ENCODE measurements around the gene TNFRSF8. TPM values are rescaled to one million over a fixed set of nuclear protein-coding genes. Genes with fewer than 3 reads are reported as not detected.
"Not testable (repeated sequence)": the region's sequence is repeated elsewhere in the genome, so short reads cannot be mapped to it uniquely, and the experiment has no call there.

TNFRSF8 gene
- total RNA-seq, 1 experiment from 2014 or later, result 0.13 TPM

DNA sequence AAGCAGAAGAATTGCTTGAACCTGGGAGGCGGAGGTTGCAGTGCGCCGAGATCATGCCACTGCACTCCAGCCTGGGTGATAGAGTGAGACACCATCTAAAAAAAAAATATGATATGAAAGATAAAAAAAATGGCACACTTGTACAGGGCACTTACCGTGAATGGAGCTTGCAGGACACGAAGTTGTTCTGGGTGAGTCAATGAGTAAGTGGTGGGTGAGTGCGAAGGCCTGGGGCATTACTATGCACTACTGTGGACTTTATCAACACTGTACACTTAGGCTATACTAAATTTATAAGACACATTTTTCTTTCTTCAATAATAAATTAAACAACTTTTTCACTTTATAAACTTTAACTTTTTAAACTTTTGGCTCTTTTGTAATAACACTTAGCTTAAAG lies 37.0 kb downstream of the TNFRSF8 start:
- no peaks in the 10 kb centered on the region for H3K36me3 ChIP-seq (ENCODE audit: control insufficient read depth, insufficient read depth, low read length)
- H3K4me3 ChIP-seq (ENCODE audit: low read depth in 2 of 2, low read length in 2 of 2), result no peak overlapping the region
- ChIA-PET POLR2A (no interaction called here), CTCF (no interaction called here)
- TF ChIP-seq, protein P1, sequence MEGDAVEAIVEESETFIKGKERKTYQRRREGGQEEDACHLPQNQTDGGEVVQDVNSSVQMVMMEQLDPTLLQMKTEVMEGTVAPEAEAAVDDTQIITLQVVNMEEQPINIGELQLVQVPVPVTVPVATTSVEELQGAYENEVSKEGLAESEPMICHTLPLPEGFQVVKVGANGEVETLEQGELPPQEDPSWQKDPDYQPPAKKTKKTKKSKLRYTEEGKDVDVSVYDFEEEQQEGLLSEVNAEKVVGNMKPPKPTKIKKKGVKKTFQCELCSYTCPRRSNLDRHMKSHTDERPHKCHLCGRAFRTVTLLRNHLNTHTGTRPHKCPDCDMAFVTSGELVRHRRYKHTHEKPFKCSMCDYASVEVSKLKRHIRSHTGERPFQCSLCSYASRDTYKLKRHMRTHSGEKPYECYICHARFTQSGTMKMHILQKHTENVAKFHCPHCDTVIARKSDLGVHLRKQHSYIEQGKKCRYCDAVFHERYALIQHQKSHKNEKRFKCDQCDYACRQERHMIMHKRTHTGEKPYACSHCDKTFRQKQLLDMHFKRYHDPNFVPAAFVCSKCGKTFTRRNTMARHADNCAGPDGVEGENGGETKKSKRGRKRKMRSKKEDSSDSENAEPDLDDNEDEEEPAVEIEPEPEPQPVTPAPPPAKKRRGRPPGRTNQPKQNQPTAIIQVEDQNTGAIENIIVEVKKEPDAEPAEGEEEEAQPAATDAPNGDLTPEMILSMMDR (IDR thresholded peaks at IDR 0.05), result no peak
- no peak for TF ChIP-seq TCF7L2 (IDR thresholded peaks at IDR 0.05; ENCODE audit: low read depth, low read length)
- no peak for TF ChIP-seq POLR2AphosphoS5 (IDR thresholded peaks at IDR 0.05; ENCODE audit: low read depth, low read length)
- TF ChIP-seq, protein P2, sequence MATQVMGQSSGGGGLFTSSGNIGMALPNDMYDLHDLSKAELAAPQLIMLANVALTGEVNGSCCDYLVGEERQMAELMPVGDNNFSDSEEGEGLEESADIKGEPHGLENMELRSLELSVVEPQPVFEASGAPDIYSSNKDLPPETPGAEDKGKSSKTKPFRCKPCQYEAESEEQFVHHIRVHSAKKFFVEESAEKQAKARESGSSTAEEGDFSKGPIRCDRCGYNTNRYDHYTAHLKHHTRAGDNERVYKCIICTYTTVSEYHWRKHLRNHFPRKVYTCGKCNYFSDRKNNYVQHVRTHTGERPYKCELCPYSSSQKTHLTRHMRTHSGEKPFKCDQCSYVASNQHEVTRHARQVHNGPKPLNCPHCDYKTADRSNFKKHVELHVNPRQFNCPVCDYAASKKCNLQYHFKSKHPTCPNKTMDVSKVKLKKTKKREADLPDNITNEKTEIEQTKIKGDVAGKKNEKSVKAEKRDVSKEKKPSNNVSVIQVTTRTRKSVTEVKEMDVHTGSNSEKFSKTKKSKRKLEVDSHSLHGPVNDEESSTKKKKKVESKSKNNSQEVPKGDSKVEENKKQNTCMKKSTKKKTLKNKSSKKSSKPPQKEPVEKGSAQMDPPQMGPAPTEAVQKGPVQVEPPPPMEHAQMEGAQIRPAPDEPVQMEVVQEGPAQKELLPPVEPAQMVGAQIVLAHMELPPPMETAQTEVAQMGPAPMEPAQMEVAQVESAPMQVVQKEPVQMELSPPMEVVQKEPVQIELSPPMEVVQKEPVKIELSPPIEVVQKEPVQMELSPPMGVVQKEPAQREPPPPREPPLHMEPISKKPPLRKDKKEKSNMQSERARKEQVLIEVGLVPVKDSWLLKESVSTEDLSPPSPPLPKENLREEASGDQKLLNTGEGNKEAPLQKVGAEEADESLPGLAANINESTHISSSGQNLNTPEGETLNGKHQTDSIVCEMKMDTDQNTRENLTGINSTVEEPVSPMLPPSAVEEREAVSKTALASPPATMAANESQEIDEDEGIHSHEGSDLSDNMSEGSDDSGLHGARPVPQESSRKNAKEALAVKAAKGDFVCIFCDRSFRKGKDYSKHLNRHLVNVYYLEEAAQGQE (IDR thresholded peaks at IDR 0.05; ENCODE audit: insufficient read depth in 1 of 2, low read depth in 2 of 2, low read length in 1 of 2), result no peak
- no peak for TF ChIP-seq SIN3A (IDR thresholded peaks at IDR 0.05; ENCODE audit: borderline replicate concordance, insufficient read depth, low read depth, low read length)
- intact Hi-C loops (cut with micrococcal nuclease; ENCODE audit: unreplicated experiment) (no loop called here), in situ Hi-C loops (cut with HindIII; ENCODE audit: low pct_unique_long_range_greater_than_20kb, low sequenced_read_pairs) (no loop called here)
- no peak for DNase-seq (ENCODE audit: low read depth, low spot score)
- H3K27ac ChIP-seq (ENCODE audit: low read length), result no peak overlapping the region
- no peaks in the 10 kb centered on the region for H3K9me3 ChIP-seq (ENCODE audit: control insufficient read depth, insufficient read depth, low read depth, low read length)
- no TSS peak for BruUV-seq (replicated peaks)
- H3K4me1 ChIP-seq (ENCODE audit: control insufficient read depth, insufficient read depth, low read length), result no peaks in the 10 kb centered on the region
- no peak for ATAC-seq
- H3K27me3 ChIP-seq (ENCODE audit: control insufficient read depth, insufficient read depth, low read length), result no peaks in the 10 kb centered on the region

DNA sequence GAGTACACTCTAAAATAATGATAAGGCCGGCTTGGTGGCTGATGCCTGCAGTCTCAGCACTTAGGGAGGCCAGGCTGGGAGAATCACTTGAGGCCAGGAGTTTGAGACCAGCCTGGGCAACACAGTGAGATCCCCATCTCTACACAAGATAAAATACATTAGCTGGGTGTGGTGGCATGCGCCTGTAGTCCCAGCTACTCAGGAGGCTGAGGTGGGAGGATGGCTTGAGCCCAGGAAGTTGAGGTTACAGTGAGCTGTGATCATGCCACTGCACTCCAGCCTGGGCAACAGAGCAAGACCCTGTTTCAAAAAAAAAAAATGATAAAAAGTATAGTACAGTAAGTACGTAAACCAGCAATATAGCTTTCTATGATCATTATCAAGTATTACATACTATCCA lies 38.0 kb downstream of the TNFRSF8 start:
- in situ Hi-C loops (cut with HindIII; ENCODE audit: low pct_unique_long_range_greater_than_20kb, low sequenced_read_pairs); intact Hi-C loops (cut with micrococcal nuclease; ENCODE audit: unreplicated experiment); H3K4me1 ChIP-seq (ENCODE audit: control insufficient read depth, insufficient read depth, low read length); H3K27ac ChIP-seq (ENCODE audit: low read length); BruUV-seq (replicated peaks); DNase-seq (ENCODE audit: low read depth, low spot score); ATAC-seq; H3K27me3 ChIP-seq (ENCODE audit: control insufficient read depth, insufficient read depth, low read length); H3K9me3 ChIP-seq (ENCODE audit: control insufficient read depth, insufficient read depth, low read depth, low read length); CTCF ChIA-PET; POLR2A ChIA-PET; H3K4me3 ChIP-seq (ENCODE audit: low read depth in 2 of 2, low read length in 2 of 2); H3K36me3 ChIP-seq (ENCODE audit: control insufficient read depth, insufficient read depth, low read length): not testable (repeated sequence)

DNA sequence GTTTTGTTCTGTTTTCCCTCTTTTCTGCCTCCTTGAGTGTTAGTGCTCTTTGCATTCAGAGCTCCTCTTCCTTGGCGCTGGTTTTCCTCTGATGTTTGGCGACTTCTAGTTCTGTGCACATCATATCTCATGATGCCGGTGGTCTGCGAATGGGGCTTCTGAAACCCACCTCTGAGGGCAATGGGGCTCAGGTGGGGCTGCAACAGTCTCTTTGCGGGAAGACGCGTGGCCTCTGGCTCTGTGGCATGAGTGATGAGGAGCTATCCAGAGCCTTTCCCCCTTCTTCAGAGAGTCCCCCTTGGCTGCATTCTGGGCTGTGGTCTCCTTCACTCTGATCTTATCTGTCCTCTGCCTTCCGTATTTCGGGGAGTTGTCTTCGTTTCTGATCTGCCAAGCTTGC lies 39.0 kb downstream of the TNFRSF8 start:
- ChIA-PET CTCF (no interaction called here), POLR2A (no interaction called here)
- H3K9me3 ChIP-seq (ENCODE audit: control insufficient read depth, insufficient read depth, low read depth, low read length), result no peaks in the 10 kb centered on the region
- H3K27me3 ChIP-seq (ENCODE audit: control insufficient read depth, insufficient read depth, low read length), result no peaks in the 10 kb centered on the region
- in situ Hi-C loops (cut with HindIII; ENCODE audit: low pct_unique_long_range_greater_than_20kb, low sequenced_read_pairs) (no loop called here), intact Hi-C loops (cut with micrococcal nuclease; ENCODE audit: unreplicated experiment) (no loop called here)
- BruUV-seq (replicated peaks), result no TSS peak
- H3K36me3 ChIP-seq (ENCODE audit: control insufficient read depth, insufficient read depth, low read length), result no peaks in the 10 kb centered on the region
- TF ChIP-seq SIN3A (IDR thresholded peaks at IDR 0.05; ENCODE audit: borderline replicate concordance, insufficient read depth, low read depth, low read length), result no peak
- TF ChIP-seq, protein P2 (IDR thresholded peaks at IDR 0.05; ENCODE audit: insufficient read depth in 1 of 2, low read depth in 2 of 2, low read length in 1 of 2), result no peak
- TF ChIP-seq TCF7L2 (IDR thresholded peaks at IDR 0.05; ENCODE audit: low read depth, low read length), result no peak
- TF ChIP-seq, protein P1 (IDR thresholded peaks at IDR 0.05), result no peak
- no peak for TF ChIP-seq POLR2AphosphoS5 (IDR thresholded peaks at IDR 0.05; ENCODE audit: low read depth, low read length)
- H3K4me3 ChIP-seq (ENCODE audit: low read depth in 2 of 2, low read length in 2 of 2), result no peak overlapping the region
- no peak for DNase-seq (ENCODE audit: low read depth, low spot score)
- H3K27ac ChIP-seq (ENCODE audit: low read length), result no peak overlapping the region
- H3K4me1 ChIP-seq (ENCODE audit: control insufficient read depth, insufficient read depth, low read length), result no peaks in the 10 kb centered on the region
- ATAC-seq, result no peak

All from Panc1 (cell line).